K562 (cell line): ENCODE measurements around the gene CHM. TPM values are rescaled to one million over a fixed set of nuclear protein-coding genes. Genes with fewer than 3 reads are reported as not detected.

ENCODE experiments used
- ATAC-seq: fragments of 200-7000 bp; cut with Tn5 transposase; 3 replicates; pipeline ENCODE4 v1.9.1; 2020; ENCODE audit warnings: moderate library complexity
- BruUV-seq: library from RNA; stranded (reverse); fragments of 400-500 nt; replicated peaks from 2 replicates; lab custom pipeline; 2021; lab: Mats Ljungman, UMichigan
- CTCF ChIA-PET: fragments of 300-600 bp; formaldehyde crosslinking; extraction: SDS; loops from one replicate; lab custom pipeline; 2021; ENCODE audit warnings: low intra/inter-chr PET ratio; lab: Yijun Ruan, JAX
- POLR2A ChIA-PET: fragments of 300-600, 350-650 bp; sonication (Branson Sonifier 250); formaldehyde crosslinking; extraction: SDS; loops from one replicate; lab custom pipeline; 2021; ENCODE audit warnings: antibody characterized with exemption, inconsistent platforms; lab: Yijun Ruan, JAX
- DNase-seq, 4 experiments: peaks; one replicate each; pipeline versions ENCODE4 v3.0.0 to v3.0.0-alpha.2; 2011 to 2018; ENCODE audit warnings: low spot score in 3 of 4, mixed read lengths in 3 of 4; ENCODE audit errors: extremely low read depth in 1 of 4
- FAIRE-seq: peaks from 2 replicates; lab custom pipeline; 2011; peaks lifted over from hg19 to GRCh38; lab: Jason Lieb, UNC
- H2AFZ ChIP-seq: 2 replicates; pipeline ENCODE4 v1.6.0; 2011; ENCODE audit warnings: low read depth, low read length, control low read depth, inconsistent platforms
- H3K27ac ChIP-seq: fragments of 200-600 bp; 3 replicates; pipeline ENCODE4 v1.8.0; 2011; ENCODE audit warnings: low read depth, mild to moderate bottlenecking, control low read depth, inconsistent platforms, low read length, moderate library complexity, mixed read lengths; ENCODE audit errors: extremely low read depth
- H3K27me3 ChIP-seq, 2 experiments: fragments of 300-600 bp in 1 of 2; 2 replicates in 1 of 2; 3 replicates in 1 of 2; pipeline versions ENCODE4 v1.6.0 to v1.8.0; 2011; ENCODE audit warnings: inconsistent platforms in 2 of 2, low read length in 2 of 2, mild to moderate bottlenecking in 1 of 2, mixed read lengths in 1 of 2, moderate library complexity in 1 of 2; ENCODE audit not compliant: control insufficient read depth in 2 of 2, insufficient read depth in 2 of 2
- H3K36me3 ChIP-seq: fragments of 300-600 bp; 3 replicates; pipeline ENCODE4 v1.8.0; 2011; ENCODE audit warnings: mild to moderate bottlenecking, low read length, inconsistent platforms; ENCODE audit not compliant: control insufficient read depth, insufficient read depth
- H3K4me1 ChIP-seq, 2 experiments: fragments of 200-600 bp in 1 of 2; replicated peaks in 1 of 2; 2 replicates in 1 of 2; 3 replicates in 1 of 2; pipeline versions ENCODE4 v1.5.1 to v1.8.0; 2011; ENCODE audit warnings: inconsistent platforms in 2 of 2, low read length in 2 of 2, mild to moderate bottlenecking in 1 of 2, mixed read lengths in 1 of 2, moderate library complexity in 1 of 2; ENCODE audit not compliant: control insufficient read depth in 2 of 2, insufficient read depth in 2 of 2
- H3K4me2 ChIP-seq: 2 replicates; pipeline ENCODE4 v1.6.1; 2011; ENCODE audit warnings: low read length, control low read depth, inconsistent platforms, mixed read lengths; ENCODE audit not compliant: insufficient read depth
- H3K4me3 ChIP-seq: fragments of 200-600 bp; sonication (generic), shearing (Covaris generic); 2 replicates; pipeline ENCODE4 v1.5.1; 2016; ENCODE audit warnings: control low read depth, inconsistent platforms
- H3K79me2 ChIP-seq: fragments of 200-600 bp; 3 replicates; pipeline ENCODE4 v1.8.0; 2011; ENCODE audit warnings: low read length, inconsistent platforms; ENCODE audit not compliant: control insufficient read depth, insufficient read depth
- H3K9ac ChIP-seq, 2 experiments: 2 replicates each; pipeline versions ENCODE4 v1.6.0 to v1.6.1; 2011; ENCODE audit warnings: low read depth in 2 of 2, low read length in 2 of 2, control low read depth in 1 of 2, inconsistent platforms in 1 of 2, mild to moderate bottlenecking in 1 of 2, mixed read lengths in 1 of 2; ENCODE audit not compliant: insufficient read depth in 1 of 2
- H3K9me1 ChIP-seq: one replicate; pipeline ENCODE4 v1.6.0; 2011; ENCODE audit warnings: inconsistent platforms, mild to moderate bottlenecking, low read length, moderate library complexity; ENCODE audit not compliant: control insufficient read depth, insufficient read depth
- H3K9me3 ChIP-seq: replicated peaks from 2 replicates; pipeline ENCODE4 v1.5.1; 2011; ENCODE audit warnings: low read depth, low read length, inconsistent platforms; ENCODE audit not compliant: control insufficient read depth, insufficient read depth
- H4K20me1 ChIP-seq: replicated peaks from 2 replicates; pipeline ENCODE4 v1.6.1; 2011; ENCODE audit warnings: low read length, inconsistent platforms, mixed read lengths; ENCODE audit not compliant: control insufficient read depth, insufficient read depth
- DPF2 ChIP-seq: fragments of 450-650 bp; IDR thresholded peaks from 2 replicates; pipeline ENCODE4 v1.6.1; 2016
- KAT7 ChIP-seq: sonication (generic); formaldehyde crosslinking; IDR thresholded peaks from 2 replicates; pipeline ENCODE4 v1.8.0; 2022; ENCODE audit warnings: missing genetic modification reagents, mild to moderate bottlenecking, borderline replicate concordance
- MAFK ChIP-seq: IDR thresholded peaks from 2 replicates; pipeline ENCODE4 v1.6.1; 2011; ENCODE audit warnings: low read length, improper control_type of control experiment
- ZNF707 ChIP-seq: fragments of 250-450 bp; sonication (Bioruptor Pico); conservative IDR thresholded peaks from 2 replicates; pipeline ENCODE4 v1.8.0; 2022; ENCODE audit warnings: inconsistent platforms, mild to moderate bottlenecking, moderate library complexity
- in situ Hi-C: fragments of 300-500 bp; cut with MboI; formaldehyde crosslinking; loops from 4 replicates; pipeline ENCODE4 v1.15.0; 2018; ENCODE audit warnings: inconsistent platforms, mixed read lengths
- intact Hi-C: fragments of 100-400 bp; cut with micrococcal nuclease; formaldehyde crosslinking; loops from 2 replicates; pipeline ENCODE4 v1.14.2; 2022
- polyA plus RNA-seq, 8 experiments: library from polyadenylated mRNA; depleted of rRNA in 4 of 8; stranded (reverse) in 5 of 8; unstranded in 3 of 8; fragments of >200 nt; fragmentation: Nextera tagmentation in 2 of 8; fragmentation: Illumina TruSeq in 1 of 8; extraction: Ambion mirVana in 2 of 8; extraction: Trizol in 1 of 8; gene quantifications; 2 replicates each; pipeline versions ENCODE4 v1.2.1 to v1.2.3, GENCODE V29; 2011 to 2014; ENCODE audit warnings: inconsistent platforms in 1 of 8, missing spikeins in 1 of 8
- total RNA-seq, 7 experiments: library from RNA; depleted of rRNA in 6 of 7; stranded (reverse); fragments of >200 nt in 6 of 7; fragmentation: Illumina TruSeq in 2 of 7; extraction: Trizol in 2 of 7; gene quantifications; 2 replicates each; pipeline versions ENCODE4 v1.2.1 to v1.2.3, GENCODE V29; 2011 to 2021; ENCODE audit warnings: low replicate concordance in 1 of 7
- TF ChIP-seq, protein P1 (sequence below), 2 experiments: fragments of 450-650 bp; formaldehyde crosslinking in 1 of 2; IDR thresholded peaks; 2 replicates each; pipeline versions ENCODE4 v1.4.0 to v1.6.1; 2014 to 2020; ENCODE audit warnings: mild to moderate bottlenecking in 2 of 2, borderline replicate concordance in 1 of 2, low read depth in 1 of 2
- TF ChIP-seq, protein P2 (sequence below): fragments of 450-650 bp; formaldehyde crosslinking; IDR thresholded peaks from 2 replicates; pipeline ENCODE4 v1.4.0; 2020; ENCODE audit warnings: mild to moderate bottlenecking, moderate library complexity
- TF ChIP-seq, protein P3 (sequence below): fragments of 450-650 bp; formaldehyde crosslinking; IDR thresholded peaks from 2 replicates; pipeline ENCODE4 v1.4.0; 2020; ENCODE audit warnings: mild to moderate bottlenecking

Gene CHM
- total and polyA plus RNA-seq, 9 of the 15 experiments (the other 6 are each of a cell fraction or from before 2014, with no cell fraction given) = 2.2 to 9.0 (median 4.6) TPM

DNA sequence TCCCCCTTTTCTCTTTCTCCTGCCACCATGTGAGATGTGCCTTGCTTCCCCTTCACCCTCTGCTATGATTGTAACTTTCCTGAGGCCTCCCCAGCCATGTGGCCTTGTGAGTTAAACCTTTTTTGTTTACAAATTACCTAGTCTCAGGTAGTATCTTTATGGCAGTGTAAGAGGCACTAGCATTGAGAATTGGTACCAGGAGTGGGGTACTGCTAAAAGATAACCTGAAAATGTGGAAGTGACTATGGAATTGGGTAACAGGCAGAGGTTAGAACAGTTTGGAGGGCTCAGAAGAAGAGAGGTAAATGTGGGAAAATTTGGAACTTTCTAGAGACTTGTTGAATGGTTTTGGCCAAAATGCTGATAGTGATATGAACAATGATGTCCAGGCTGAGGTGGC is 182.0 kb downstream of the CHM start:
- TF ChIP-seq DPF2 = no peak
- TF ChIP-seq, protein P1, sequence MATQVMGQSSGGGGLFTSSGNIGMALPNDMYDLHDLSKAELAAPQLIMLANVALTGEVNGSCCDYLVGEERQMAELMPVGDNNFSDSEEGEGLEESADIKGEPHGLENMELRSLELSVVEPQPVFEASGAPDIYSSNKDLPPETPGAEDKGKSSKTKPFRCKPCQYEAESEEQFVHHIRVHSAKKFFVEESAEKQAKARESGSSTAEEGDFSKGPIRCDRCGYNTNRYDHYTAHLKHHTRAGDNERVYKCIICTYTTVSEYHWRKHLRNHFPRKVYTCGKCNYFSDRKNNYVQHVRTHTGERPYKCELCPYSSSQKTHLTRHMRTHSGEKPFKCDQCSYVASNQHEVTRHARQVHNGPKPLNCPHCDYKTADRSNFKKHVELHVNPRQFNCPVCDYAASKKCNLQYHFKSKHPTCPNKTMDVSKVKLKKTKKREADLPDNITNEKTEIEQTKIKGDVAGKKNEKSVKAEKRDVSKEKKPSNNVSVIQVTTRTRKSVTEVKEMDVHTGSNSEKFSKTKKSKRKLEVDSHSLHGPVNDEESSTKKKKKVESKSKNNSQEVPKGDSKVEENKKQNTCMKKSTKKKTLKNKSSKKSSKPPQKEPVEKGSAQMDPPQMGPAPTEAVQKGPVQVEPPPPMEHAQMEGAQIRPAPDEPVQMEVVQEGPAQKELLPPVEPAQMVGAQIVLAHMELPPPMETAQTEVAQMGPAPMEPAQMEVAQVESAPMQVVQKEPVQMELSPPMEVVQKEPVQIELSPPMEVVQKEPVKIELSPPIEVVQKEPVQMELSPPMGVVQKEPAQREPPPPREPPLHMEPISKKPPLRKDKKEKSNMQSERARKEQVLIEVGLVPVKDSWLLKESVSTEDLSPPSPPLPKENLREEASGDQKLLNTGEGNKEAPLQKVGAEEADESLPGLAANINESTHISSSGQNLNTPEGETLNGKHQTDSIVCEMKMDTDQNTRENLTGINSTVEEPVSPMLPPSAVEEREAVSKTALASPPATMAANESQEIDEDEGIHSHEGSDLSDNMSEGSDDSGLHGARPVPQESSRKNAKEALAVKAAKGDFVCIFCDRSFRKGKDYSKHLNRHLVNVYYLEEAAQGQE (IDR thresholded peaks at IDR 0.05; ENCODE audit: borderline replicate concordance) = no peak
- TF ChIP-seq, protein P1 (CRISPR knock-in tag; IDR thresholded peaks at IDR 0.05; ENCODE audit: low read depth) = no peak
- TF ChIP-seq, protein P2, sequence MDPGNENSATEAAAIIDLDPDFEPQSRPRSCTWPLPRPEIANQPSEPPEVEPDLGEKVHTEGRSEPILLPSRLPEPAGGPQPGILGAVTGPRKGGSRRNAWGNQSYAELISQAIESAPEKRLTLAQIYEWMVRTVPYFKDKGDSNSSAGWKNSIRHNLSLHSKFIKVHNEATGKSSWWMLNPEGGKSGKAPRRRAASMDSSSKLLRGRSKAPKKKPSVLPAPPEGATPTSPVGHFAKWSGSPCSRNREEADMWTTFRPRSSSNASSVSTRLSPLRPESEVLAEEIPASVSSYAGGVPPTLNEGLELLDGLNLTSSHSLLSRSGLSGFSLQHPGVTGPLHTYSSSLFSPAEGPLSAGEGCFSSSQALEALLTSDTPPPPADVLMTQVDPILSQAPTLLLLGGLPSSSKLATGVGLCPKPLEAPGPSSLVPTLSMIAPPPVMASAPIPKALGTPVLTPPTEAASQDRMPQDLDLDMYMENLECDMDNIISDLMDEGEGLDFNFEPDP (CRISPR knock-in tag) = no peak
- TF ChIP-seq, protein P3, sequence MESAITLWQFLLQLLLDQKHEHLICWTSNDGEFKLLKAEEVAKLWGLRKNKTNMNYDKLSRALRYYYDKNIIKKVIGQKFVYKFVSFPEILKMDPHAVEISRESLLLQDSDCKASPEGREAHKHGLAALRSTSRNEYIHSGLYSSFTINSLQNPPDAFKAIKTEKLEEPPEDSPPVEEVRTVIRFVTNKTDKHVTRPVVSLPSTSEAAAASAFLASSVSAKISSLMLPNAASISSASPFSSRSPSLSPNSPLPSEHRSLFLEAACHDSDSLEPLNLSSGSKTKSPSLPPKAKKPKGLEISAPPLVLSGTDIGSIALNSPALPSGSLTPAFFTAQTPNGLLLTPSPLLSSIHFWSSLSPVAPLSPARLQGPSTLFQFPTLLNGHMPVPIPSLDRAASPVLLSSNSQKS (CRISPR knock-in tag) = no peak
- peak; percentile 87 for TF ChIP-seq ZNF707
- TF ChIP-seq KAT7 (CRISPR knock-in tag) = no peak
- no peak for TF ChIP-seq MAFK
- TF ChIP-seq, all 486 proteins: peak for 1
- no peaks in the 10 kb centered on the region for H4K20me1 ChIP-seq
- H3K27ac ChIP-seq = no peak overlapping the region
- no peak overlapping the region for H3K9ac ChIP-seq
- no peaks in the 10 kb centered on the region for H3K9me1 ChIP-seq
- no peak overlapping the region for H2AFZ ChIP-seq
- no peak for DNase-seq
- intact Hi-C loops (no loop called here), in situ Hi-C loops (loop anchor here (25.0 kb wide), 1 partner anchor 197 kb away; no protein-coding TSS in a partner anchor)
- no peaks in the 10 kb centered on the region for H3K9me3 ChIP-seq
- no TSS peak for BruUV-seq
- no peak for FAIRE-seq
- ChIA-PET CTCF (no interaction called here), POLR2A (no interaction called here)
- no peaks in the 10 kb centered on the region for H3K27me3 ChIP-seq
- H3K36me3 ChIP-seq = no peaks in the 10 kb centered on the region
- H3K4me2 ChIP-seq = no peak overlapping the region
- no peaks in the 10 kb centered on the region for H3K4me1 ChIP-seq
- H3K79me2 ChIP-seq = no peaks in the 10 kb centered on the region
- H3K4me3 ChIP-seq = no peak overlapping the region
- no peak for ATAC-seq
